ENCODE results near the gene CDK15.

DNA sequence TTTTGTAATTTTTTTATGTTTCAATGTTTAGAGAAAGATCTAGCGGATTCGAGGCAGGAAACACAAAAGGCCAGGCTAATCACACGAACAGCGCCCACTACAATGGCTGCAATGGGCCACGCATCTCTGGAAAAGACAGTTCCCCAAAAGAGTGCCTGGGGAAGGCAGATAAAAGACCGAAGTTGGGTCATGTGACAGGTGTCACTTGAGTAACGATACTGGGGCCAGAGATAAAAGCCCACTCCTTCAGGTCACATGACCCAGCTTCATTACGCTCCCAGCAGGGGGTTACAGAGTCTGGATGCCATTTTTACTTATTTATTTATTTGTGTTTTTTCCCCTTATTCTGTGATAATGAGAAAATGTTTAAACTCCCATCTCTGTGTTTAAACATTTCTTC lies 95.4 kb downstream of the CDK15 start:
- TF ChIP-seq TEAD1 (CRISPR knock-in tag; IDR thresholded peaks at IDR 0.05) (no peak), CTCF (IDR thresholded peaks at IDR 0.05) (no peak), KAT7 (CRISPR knock-in tag; IDR thresholded peaks at IDR 0.05; ENCODE audit: borderline replicate concordance) (no peak), ZNF263 (CRISPR knock-in tag; IDR thresholded peaks at IDR 0.05; ENCODE audit: low read depth) (no peak), FOXJ3 (CRISPR knock-in tag; IDR thresholded peaks at IDR 0.05; ENCODE audit: borderline replicate concordance) (no peak), TP53 (CRISPR knock-in tag; IDR thresholded peaks at IDR 0.05) (no peak)

Measured in WTC11 (cell line).